A549 (cell line): ENCODE results near the gene DGKA.

Experiments used
- TF ChIP-seq, protein P1 (sequence below): fragments of >200 bp; sonication (Bioruptor Twin); formaldehyde crosslinking; IDR thresholded peaks from 3 replicates; pipeline ENCODE4 v1.5.1; 2016
- TF ChIP-seq, protein P2 (sequence below): fragments of 450-650 bp; IDR thresholded peaks from 2 replicates; pipeline ENCODE4 v1.6.1; 2014; ENCODE audit warnings: antibody characterized with exemption

DNA sequence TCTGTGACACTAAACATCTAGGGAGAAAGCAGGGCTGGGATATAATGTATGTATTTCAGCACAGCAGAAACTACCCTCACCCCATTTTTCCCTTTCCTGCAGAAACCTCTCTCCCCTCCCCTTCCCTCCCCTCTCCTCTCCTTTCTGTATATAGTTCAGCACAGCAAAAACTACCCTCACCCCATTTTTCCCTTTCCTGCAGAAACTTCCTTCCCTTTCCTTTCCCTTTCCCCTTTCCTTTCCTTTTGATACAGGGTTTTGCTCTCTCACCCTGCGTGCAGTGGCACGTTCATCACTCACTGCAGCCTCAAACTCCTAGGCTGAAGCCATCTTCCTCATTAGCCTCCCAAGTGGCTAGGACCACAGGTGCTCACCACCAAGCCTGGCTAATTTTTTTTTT, 32.8 kb downstream of the DGKA start:
- TF ChIP-seq, protein P1, sequence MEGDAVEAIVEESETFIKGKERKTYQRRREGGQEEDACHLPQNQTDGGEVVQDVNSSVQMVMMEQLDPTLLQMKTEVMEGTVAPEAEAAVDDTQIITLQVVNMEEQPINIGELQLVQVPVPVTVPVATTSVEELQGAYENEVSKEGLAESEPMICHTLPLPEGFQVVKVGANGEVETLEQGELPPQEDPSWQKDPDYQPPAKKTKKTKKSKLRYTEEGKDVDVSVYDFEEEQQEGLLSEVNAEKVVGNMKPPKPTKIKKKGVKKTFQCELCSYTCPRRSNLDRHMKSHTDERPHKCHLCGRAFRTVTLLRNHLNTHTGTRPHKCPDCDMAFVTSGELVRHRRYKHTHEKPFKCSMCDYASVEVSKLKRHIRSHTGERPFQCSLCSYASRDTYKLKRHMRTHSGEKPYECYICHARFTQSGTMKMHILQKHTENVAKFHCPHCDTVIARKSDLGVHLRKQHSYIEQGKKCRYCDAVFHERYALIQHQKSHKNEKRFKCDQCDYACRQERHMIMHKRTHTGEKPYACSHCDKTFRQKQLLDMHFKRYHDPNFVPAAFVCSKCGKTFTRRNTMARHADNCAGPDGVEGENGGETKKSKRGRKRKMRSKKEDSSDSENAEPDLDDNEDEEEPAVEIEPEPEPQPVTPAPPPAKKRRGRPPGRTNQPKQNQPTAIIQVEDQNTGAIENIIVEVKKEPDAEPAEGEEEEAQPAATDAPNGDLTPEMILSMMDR = no peak
- TF ChIP-seq, protein P2, sequence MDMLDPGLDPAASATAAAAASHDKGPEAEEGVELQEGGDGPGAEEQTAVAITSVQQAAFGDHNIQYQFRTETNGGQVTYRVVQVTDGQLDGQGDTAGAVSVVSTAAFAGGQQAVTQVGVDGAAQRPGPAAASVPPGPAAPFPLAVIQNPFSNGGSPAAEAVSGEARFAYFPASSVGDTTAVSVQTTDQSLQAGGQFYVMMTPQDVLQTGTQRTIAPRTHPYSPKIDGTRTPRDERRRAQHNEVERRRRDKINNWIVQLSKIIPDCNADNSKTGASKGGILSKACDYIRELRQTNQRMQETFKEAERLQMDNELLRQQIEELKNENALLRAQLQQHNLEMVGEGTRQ = no peak
